GM21737 (cell line): ENCODE data around the gene SYNDIG1.

Experiments
- ATAC-seq: cut with Tn5 transposase; IDR thresholded peaks from one replicate; pipeline ENCODE4 v1.9.1; 2021; ENCODE audit warnings: mild to moderate bottlenecking, moderate library complexity; ENCODE audit not compliant: unreplicated experiment

Gene SYNDIG1

DNA sequence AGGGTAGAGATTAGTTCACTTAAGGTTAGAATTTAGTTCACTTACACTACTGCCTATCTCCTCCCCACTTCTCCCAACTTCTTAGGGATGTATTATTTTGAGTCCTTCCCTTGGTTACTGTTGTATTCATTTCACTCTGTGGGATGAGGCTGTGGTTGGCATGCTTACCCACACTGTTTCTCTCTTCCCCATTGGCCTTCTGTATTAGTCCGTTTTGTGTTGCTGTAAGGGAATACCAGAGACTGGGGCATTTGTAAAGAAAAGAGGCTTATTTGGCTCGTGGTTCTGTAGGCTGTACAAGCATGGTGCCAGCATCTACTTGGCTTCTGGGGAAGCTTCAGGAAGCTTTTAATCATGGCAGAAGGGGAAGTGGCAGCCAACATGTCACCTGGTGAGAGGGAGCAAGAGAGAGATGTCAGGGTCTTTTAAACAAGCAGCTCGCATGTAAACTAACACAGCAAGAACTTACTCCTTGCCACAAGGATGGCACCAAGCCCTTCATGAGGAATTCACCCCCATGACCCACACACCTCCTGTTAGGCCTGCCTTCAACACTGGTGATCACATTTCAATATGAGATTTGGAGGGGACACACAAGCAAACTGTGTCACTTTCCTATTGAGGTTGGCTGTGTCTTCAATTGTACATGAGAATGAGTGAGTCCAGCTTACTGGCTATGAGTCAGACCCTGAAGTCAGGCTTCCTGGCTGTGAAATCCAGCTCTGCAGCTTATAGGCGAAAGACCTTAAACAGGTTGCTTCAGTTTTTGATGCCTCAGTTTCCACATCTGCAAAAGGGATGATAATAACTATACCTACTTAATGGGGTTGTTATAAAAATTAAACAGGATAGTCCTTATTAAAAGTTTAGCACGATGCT is 53.3 kb downstream of the SYNDIG1 start:
- no peak for ATAC-seq

DNA sequence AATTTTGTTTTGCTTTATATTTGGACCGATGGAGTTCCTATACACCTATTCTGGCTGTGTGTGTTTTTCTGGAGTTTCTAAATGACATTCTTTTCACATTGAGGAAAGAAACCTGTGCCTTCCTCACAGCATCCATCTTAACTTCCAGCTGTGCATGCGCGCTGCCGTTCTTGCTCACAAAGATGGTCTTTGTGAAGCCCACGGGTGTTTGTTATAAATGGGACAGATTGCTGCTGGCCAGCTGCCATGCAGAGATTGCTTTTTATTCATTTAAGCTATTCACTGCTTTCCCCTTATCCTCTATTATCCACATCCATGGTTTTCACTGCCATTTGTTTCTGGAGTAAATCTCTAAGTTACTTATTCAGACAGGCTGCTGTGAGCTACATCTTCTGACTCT is 54.2 kb downstream of the SYNDIG1 start:
- no peak for ATAC-seq

DNA sequence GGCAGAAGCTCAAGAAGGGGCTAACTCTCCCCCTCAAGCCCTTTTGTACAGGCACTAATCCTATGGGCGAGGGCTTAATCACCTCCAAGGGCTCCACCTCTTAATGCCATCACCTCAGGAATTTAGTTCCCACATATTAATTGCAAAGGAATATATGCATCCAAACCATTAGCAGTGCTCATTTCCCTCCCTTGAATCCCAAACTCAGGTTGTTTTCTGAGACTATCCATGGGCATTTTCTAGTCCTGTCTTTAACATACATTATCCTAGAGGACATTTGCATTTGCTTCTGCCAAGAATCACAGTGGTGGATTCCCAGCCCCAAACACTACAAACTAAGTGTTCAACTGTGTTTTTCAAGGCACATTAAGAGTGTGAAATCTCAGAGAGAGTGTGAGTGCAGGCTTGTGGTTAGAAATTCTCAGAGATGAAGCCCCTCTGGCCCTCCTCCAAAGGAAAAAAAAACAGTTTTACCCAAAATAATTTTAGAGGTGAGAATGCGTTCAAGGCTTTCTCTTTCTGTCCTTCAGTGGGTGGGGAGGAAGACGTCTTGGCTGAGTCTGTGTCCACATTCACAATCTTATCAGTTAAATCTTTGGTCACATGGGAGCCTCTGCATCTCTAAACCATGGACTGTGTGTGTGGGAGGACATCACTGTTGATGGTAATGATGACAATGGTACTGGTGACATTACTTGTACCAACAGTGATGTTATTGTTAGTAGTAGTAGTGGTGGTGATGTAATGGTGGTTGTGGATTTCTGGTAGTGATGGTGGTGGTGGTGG is 59.3 kb downstream of the SYNDIG1 start:
- ATAC-seq: no peak

DNA sequence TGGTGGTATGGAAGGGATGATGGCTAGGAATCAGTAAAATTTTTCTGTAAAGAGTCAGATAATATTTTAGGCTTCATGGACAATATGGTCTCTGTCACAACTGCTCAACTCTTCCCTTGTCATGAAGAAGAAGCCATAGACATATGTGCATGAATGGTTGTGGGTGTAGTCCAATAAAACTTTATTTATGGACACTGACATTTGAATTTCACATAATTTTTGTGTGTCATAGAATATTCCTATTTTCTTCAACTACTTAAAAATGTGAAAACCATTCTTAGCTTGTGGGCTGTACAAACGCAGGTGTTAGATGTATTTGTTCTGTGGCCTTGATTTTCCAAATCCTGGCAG is 59.9 kb downstream of the SYNDIG1 start:
- ATAC-seq: no peak

DNA sequence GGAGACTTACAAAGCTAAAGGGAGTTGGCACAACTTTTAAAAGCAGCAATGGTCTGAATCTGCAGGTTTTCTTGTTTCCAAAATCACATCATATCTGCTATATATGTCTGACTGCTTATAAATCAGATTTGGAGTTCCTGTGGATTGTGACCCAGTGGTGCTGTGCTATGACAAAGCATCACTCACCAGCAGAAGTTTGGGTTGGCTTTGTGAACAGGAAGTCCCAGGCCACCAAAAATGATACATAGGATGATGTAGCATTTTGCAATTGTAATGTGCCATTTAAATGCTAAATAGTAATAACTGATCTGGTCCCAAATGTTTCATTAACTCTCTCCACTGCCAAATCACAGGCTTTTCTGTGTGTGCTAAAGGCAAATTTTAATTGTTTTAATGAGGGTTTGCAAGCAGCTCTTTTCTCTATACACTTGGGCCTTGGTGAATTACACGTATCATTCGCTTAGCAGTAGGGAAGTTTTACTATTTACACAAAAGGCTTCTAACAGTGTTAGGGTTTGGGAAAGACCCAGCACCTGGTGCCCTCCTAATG is 60.8 kb downstream of the SYNDIG1 start:
- no peak for ATAC-seq

DNA sequence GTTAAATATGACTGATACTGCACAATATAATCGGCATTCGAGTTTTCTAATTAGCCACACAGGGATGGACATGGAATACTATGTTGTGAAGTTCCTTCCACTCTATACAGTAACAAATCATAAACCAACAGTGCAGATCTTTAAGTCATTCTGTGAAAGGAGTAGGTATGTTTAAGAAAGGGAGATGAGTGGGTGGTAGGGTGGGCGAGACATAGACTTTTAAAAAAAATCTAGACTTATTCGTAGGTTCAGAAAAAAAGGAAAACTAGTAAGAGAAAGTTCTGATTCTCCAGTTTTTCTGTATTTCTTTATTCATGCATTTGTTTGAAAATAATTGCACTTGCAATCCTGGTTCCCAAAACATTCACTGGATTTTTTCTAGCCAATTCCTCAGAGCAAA is 61.8 kb downstream of the SYNDIG1 start:
- no peak for ATAC-seq

DNA sequence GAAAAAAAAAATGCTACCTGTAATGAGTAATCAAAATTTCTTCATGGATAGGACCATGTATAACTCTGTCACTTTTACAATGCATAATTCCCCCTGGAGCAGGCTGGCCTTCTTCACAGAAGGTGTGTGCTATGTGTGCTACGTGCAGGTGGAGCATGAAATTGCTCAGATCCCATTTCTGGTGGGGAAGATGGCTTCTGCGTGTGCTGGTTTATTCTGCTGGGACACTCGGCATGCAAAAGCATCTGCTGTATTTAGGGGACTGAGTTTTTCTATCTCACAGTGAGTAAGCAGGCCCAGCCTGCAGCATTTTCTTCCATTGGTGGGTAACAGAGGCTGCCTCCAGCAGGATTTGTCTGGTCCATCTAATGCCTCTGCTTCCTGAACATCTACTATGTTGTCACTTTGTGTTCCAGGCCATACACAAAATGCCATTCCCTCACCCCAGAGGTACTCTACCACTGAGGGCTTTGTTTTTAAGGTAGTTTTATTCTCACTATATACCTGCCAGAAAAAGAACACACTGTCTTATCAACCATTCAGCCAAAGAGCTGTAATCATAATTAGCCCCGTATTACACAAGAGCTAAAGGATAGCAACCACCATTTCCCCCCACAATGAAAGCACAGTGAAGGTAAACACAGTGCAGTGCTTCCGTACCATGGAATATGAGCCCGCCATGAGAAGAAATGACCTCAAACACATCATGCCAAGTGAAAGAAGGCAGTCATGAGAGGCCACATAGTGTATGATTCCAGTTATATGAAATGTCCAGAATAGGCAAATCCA is 62.4 kb downstream of the SYNDIG1 start:
- no peak for ATAC-seq

DNA sequence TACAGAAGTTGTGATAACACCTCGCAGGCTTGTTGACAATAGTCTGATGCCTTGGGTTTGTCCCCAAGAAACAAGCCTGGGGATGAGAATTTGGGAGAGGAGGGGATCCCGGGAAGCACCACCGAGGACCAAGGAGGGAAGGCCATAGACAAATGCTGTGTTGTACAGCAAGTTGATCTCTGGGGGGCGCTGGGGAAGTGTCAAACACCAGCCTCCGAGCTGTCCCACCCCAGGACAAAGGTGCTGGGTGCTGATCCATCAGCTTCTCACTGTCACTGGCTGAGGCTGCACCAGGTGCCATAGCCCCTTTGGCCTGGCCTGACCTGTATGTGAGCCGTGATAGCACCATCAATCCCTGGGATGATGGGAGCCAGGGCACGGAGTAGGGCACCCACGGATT is 64.0 kb downstream of the SYNDIG1 start:
- ATAC-seq: no peak

DNA sequence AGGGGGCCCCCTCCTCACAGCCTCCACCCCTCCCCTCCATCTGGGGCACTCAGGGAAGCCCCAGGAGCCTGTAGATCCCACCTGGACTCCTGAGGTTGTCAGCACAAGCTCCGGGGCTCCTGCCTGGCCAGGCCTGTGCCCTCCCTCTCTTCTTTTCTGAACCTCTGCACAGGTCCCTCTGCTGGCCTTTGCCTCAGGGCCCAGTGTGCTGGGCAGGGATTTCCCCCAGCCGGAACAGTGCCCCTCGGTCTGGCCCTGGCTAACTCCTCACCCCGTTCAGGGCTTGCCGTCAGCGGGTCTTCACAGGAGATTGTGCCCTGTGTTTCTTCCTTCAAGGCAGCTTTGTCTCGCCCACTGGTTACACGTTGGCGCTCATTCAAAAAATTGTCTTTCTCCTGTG is 64.9 kb downstream of the SYNDIG1 start:
- ATAC-seq: no peak

DNA sequence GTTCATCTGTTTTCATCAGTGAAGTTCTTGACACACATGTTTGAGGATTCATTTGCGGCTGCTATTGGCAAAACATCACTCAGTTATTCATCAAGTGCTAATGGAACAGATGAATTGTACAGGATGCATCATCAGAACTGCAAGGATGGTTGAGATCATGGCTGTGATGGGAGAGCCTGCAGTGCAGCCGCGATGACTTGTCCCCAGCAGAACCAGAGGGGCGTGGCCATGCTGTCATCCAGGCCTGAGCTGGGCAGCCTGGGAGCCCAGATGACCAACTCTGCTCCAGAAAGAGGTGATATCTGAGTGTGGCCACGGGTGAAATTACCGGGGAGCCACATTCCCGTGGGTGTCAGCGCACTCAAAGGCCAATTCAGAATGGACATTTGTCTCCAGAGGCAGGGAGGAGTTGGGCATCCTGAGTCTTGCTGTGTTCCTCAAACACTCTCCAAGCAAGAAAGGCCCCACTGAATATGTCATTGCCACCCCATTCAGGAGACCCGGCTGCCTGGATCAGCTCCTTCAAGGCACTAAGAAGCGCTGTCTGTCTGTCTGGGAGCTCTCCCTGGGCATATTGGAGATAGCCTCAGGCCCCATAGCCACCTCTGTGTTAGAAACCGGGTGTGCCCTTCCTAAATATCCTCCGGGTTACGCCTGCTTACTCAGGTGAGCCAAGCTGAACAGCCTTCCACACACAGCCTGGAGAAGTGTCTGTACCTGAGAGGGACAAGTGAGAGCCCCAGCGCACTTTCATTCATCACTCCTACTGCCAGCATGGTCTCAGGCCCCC is 66.7 kb downstream of the SYNDIG1 start:
- ATAC-seq: no peak

DNA sequence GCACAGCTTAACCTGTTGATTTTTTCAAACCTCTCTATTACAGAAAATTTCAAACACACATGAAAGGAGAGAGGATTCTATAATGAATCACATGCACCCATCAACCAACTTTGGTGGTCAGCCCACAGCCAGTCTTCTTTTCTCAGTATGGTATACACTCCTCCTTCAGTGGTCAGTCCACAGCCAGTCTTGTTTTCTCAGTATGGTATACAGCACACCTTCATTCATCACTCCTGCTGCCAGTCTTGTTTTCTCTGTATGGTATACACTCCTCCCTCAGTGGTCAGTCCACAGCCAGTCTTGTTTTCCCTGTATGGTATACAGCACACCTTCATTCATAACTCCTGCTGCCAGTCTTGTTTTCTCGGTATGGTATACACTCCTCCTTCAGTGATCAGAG is 67.8 kb downstream of the SYNDIG1 start:
- ATAC-seq: no peak

DNA sequence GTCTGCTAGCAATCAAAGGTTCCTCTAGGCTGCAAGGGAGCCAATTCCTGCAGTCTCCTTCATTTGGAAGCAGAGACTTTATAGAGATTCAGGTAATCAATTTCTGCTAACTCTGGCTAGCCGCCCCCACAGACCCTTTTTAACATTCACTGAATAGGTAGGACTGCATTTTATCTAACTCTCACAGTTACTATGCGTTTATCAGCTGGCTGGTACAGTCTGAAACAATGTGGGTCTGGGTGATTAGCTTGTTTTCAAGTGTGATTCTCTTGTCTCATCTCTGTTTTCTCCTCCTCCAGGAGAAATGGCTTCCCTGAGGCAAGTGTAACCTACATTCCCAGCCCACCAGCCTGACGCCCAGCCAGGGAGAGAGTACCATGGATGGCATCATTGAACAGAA is 73.3 kb downstream of the SYNDIG1 start:
- no peak for ATAC-seq

DNA sequence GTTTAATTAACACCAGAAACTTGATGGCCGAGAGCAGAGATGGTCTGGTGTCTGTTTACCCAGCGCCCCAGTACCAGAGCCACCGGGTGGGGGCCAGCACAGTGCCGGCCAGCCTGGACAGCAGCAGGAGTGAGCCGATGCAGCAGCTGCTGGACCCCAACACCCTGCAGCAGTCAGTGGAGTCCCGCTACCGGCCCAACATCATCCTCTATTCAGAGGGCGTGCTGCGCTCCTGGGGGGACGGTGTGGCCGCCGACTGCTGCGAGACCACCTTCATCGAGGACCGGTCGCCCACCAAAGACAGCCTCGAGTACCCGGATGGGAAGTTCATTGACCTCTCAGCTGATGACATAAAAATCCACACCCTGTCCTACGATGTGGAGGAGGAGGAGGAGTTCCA is 73.7 kb downstream of the SYNDIG1 start:
- ATAC-seq: no peak

DNA sequence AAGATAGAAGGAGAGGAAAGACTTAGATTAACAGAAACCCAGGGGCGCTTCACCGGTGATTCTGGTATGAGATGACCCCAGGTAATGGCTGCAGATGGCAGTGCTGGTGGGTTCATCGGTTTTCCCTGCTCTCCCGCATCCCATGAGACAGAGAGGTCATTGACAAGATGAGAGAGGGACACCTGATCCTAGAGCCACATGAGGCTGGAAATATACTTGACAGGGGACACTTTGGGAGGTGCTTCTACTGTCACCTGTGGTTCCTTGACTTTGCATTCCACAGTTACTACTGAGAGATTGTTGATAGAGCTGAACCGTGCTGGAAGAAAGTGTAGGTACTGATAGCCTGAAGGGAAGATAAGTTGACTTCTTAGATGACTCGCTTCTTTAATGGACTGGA is 74.3 kb downstream of the SYNDIG1 start:
- no peak for ATAC-seq

DNA sequence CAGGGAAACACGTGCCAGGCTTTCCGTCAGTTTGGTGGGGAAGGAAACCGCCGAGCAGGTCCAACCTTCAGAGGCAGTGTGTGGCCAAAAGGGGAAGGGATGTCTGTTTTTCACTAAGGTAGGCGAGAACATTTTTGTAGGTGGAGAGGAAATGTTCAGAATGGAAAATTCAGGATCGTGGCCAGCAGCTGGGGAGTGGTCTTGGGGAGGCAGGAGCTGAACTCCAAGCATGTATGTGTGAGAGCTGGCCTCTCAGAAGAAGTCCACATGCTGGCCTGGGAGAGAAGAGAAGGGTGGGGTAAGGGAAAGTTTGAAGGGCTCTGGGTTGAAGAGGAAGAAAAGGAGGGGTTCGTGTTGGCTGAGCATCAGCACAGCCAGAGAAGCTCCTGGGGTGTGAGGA is 74.9 kb downstream of the SYNDIG1 start:
- no peak for ATAC-seq

DNA sequence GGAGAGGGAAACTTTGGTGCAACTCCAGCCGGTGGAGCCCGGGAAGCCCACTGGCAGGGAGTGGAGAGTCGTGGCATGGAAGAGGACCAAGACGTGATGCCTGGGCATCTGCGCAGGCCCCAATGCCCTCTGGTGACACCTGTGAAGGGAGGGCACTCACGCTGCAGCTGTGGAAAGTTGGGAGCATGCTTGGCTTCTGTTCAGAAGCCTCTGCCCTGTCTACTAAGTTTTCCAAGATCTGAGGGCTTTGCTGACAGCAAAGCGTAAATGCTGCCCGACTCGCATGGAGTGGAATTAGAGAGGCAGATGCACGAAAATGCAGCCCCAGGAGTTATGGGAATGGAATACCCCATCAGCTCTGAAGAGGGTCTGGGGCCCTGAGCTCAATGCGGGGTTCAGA is 75.7 kb downstream of the SYNDIG1 start:
- no peak for ATAC-seq

DNA sequence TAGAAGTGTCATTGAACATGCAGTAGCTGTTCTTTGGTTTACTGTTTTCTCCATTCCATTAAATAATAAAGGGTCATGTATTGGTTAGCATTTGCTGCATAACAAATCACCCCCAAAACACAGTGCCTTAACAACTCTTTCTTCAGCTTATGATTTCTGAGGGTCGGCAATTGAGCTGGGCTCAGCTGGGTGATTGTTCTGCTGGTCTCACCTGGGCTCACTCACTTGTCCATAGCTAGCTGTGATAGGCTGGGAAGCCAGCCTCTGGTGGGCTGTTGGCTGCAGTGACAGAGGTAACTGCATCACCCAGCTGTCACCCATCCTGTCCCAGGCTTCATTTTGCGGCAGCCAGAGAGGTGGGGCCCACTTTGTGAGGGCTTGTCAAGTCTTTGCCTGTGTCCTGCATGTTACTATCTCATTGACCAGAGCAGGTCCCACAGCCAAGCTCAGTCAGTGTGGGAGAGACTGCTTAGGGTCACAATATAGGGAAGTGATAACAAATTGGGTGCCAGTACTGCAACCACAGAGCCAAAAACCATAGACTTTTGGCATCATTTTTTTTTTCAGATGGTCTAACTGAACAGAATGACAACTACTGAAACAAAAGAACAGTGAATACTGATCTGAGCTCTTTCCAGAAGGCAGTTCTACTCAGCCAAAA is 76.9 kb downstream of the SYNDIG1 start:
- no peak for ATAC-seq

DNA sequence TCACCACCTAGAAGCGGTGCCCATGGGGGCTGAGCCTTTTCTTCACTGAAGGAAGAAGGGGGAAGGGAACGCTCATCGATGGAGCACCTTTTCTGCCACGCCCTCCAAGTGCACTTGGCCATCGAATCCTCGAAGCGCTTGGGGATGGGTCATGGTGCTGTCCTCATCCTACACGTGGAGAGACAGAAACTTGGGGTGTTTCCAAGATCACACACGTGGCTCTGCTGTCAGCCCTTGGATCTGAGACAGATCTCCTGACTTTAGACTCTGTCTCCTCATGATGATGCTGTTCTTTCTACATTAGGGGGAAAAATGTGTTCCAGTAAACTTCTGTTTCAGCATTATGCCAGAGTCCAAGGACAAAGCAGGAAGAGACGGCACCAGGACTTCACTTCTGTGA is 78.5 kb downstream of the SYNDIG1 start:
- ATAC-seq: no peak

DNA sequence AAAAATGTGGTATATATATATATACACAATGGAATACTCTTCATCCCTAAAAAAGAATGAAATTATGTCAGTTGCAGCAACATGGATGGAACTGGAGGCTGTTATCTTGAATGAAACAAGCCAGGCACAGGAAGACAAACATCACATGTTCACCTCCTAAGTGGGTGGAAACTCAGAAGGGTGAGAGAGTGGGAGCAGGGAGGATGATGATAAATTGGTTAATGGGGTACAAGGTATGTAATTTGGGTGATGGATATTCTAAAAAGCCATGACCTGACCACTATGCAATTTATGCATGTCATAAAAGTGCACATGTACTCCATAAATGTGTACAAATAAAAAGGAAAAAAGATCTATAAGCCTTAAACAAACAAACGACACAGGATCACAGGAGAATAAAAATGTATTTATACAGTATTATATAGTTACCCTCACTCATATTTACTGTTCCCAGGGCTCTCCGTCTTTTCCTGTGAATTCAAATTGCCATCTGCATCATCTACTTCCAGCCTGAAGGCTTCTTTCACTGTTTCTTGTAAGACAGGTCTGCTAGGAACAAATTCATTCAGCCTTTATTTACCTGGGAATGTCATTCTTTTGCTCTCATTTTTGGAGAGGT is 89.8 kb downstream of the SYNDIG1 start:
- ATAC-seq: no peak
